Stimulated activated CD4-positive, alpha-beta T cell treated with anti-CD3 and anti-CD28 coated beads, Interleukin-1b, Interleukin-23, amount 100 ng/mL, for 24 hours (primary cell): ENCODE results near the gene NOL9.
"Not testable (repeated sequence)": the region's sequence is repeated elsewhere in the genome, so short reads cannot be mapped to it uniquely, and the experiment has no call there.

ENCODE experiments used
- DNase-seq, 4 experiments: peaks; one replicate each; pipeline ENCODE4 v3.0.0-alpha.2; 2020; ENCODE audit warnings: low read depth in 4 of 4, low spot score in 1 of 4

NOL9 gene

GRCh38 chr1:6574025-6574620 lies 19.8 kb upstream of the NOL9 start:
- DNase-seq: no peak

- DNase-seq: no peak
Measured at GRCh38 chr1:6572653-6573383, 18.5 kb upstream of the NOL9 start.

DNA sequence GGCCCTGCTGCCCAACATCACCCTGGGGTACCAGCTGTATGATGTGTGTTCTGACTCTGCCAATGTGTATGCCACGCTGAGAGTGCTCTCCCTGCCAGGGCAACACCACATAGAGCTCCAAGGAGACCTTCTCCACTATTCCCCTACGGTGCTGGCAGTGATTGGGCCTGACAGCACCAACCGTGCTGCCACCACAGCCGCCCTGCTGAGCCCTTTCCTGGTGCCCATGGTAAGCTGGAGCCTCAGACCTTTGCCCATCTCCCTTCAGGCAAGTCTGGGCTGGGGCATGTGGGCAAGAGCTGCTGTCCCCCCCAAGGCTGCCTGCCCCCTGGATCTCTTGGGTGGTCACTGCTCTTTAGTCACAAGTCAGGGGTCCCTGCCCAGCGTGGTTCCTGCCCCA lies 16.7 kb upstream of the NOL9 start:
- no peak for DNase-seq

DNA sequence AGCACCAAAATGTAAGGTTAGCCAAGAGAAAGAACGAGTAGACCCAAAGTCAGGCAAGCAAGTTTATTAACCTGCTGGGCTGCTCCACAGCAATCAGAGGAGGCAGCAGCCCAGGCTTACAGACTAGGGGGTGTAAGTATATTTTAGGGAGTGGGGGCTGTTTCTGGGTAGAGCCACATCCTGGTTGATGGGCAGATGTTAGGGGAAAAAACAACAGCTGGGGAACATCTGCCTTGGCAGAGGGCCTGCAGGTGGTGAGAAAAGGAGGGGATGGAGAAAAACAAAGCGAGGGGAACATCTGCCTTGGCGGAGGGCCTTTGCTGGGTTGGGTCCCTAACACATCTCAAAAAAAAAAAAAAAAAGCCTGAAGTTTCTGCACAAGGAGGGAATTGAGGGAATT lies 15.8 kb upstream of the NOL9 start:
- DNase-seq: no peak

- DNase-seq: no peak
Measured at GRCh38 chr1:6569033-6569432, 14.7 kb upstream of the NOL9 start.

GRCh38 chr1:6560267-6560666 lies 6.0 kb upstream of the NOL9 start:
- no peak for DNase-seq

- DNase-seq: not testable (repeated sequence)
Measured at GRCh38 chr1:6559161-6559560, 4.8 kb upstream of the NOL9 start.

DNA sequence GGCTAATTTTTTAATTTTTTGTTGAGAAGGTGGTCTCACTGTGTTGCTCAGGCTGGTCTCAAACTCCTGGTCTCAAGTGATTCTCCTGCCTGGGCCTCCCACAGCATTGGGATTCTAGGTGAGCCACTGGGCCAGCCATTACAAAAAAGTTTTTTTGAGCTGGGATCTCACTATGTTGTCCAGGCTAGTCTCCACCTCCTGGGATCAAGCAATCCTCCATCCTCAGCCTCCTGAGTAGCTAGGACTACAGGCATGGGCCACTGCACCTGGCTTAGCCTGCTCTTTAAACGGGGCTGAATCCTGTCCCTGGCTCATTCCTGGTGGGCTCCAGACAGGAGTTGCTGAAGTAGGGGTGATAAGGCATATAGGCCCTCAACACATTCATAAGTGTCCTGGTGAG lies 3.3 kb upstream of the NOL9 start:
- no peak for DNase-seq

GRCh38 chr1:6554907-6555778 lies 830 bp upstream of the NOL9 start, which contains the start of gene TAS1R1:
TAS1R1 (plus strand) TSS chr1:6555307; CDS start chr1:6555374, 67 bp downstream.
- no peak for DNase-seq

DNA sequence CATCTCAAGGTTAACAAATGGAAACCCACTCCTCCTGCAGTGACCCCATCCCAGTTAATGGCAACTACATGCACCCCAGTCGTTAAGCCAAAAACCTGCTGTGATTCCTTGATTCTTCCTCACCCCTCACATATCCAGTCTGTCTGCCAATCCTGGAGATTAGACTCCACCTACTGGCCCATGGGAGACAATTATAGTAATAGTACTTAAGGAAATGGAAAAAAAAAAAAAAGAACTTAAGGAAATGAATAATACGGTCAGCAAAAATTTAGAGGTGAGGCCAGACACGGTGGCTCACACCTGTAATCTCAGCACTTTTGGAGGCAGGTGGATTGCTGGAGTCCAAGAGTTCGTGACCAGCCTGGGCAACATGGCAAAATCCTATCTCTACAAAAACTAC lies 7.0 kb downstream of the NOL9 start:
- no peak for DNase-seq

GRCh38 chr1:6546326-6546725 lies 8.0 kb downstream of the NOL9 start:
- DNase-seq: no peak

DNA sequence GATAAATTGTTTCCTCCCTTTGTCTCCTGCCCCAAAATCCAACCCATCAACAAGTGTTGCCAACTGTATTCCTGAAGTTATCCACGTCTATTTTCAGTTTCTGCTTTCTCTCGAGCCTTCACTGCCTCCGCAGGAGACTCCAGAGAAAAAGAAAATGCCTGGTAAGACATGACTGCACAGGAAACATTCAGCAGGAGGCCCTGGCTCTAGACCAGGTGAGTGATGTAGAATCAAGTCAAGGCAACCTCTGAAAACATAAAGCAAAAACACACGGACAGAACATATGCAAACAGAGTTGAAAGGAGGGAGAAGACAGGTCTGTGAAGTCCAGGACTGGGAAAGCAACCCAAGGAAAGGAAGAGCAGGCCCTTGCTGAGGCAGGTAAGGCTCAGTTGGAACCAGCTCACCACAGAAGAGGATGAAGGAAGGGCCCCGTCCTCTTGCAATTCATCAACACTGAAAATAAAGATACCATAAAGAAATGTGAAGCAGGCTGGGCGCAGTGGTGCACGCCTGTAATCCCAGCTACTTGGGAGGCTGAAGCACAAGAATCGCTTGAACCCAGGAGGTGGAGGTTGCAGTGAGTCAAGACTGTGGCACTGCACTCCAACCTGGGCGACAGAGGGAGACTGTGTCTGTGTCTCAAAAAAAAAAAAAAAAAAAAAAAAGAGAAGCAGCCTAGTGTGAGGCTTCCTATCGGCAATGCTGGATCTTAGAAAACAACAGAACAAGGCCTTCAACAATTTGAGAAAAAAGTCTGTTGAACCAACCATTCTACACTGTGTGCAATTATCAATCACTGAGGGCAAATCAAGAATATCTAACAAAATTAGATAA lies 8.8 kb downstream of the NOL9 start:
- DNase-seq: no peak

- no peak for DNase-seq
Measured at GRCh38 chr1:6544831-6545230, 9.5 kb downstream of the NOL9 start.

DNA sequence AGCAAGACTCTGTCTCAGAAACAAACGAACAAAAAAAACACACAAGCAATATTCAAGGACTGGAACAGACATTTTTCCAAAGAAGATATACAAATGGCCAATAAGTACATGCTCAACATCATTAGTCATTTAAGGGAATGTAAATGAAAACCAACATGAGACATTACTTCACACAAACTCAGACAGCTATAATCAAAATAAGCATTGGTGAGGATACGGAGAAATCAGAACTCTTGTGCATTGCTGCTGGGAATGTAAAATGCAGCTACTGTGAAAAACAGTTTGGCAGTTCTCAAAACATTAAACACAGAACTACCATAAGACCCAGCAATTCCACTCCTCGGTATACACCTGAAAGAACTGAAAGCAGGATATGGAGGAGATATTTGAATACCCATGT lies 15.4 kb downstream of the NOL9 start:
- DNase-seq: no peak

GRCh38 chr1:6536291-6536690 lies 18.0 kb downstream of the NOL9 start:
- no peak for DNase-seq

- DNase-seq: no peak
Measured at GRCh38 chr1:6535214-6535613, 19.1 kb downstream of the NOL9 start.

DNA sequence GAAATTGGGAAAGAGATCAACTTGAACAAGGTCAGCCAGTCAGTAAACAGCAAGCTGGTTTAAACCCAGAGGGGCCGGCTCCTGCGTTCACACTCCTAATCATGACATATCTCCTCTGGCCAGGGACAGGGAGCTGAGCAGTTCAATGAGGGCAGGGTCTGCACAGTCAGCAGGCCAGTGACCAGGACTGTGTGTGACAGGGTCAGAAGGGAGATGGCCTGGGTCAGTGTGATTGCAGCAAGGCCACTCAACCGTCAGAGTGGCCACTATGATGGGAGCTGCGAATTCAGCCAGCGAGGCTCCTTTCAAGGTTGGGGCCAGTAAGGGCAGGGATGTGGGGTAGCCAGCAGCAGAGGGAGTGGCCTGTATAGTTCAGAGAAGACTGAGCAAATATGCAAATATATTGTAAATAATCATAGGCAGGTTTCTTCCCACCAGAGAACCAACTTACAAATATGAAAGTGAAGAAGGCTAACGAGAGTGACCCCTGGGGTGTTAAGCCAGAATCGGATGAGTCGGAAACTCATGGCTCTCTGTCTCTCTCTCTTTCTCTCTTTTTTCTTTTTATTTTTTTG lies 20.0 kb downstream of the NOL9 start:
- DNase-seq: no peak

- no peak for DNase-seq
Measured at GRCh38 chr1:6531996-6532395, 22.3 kb downstream of the NOL9 start.

- no peak for DNase-seq
Measured at GRCh38 chr1:6530504-6531160, 23.7 kb downstream of the NOL9 start.

- DNase-seq: no peak
Measured at GRCh38 chr1:6528492-6528891, 25.8 kb downstream of the NOL9 start.
